Endodermal cell (in vitro differentiated cells): ENCODE results near the gene TPCN2. TPM values are rescaled to one million over a fixed set of nuclear protein-coding genes. Genes with fewer than 3 reads are reported as not detected.
"Not testable (repeated sequence)": the region's sequence is repeated elsewhere in the genome, so short reads cannot be mapped to it uniquely, and the experiment has no call there.

ENCODE experiments used
- DNase-seq: peaks from one replicate; pipeline ENCODE4 v3.0.0-alpha.2; 2017
- H3K27ac ChIP-seq: 2 replicates; pipeline ENCODE4 v1.5.1; 2013; ENCODE audit warnings: mild to moderate bottlenecking, low read depth, low read length, moderate library complexity
- H3K27me3 ChIP-seq: 2 replicates; pipeline ENCODE4 v1.6.1; 2013; ENCODE audit warnings: mild to moderate bottlenecking, low read length, moderate library complexity; ENCODE audit not compliant: insufficient read depth, control insufficient read depth, poor library complexity, severe bottlenecking
- H3K36me3 ChIP-seq: 2 replicates; pipeline ENCODE4 v1.7.0; 2013; ENCODE audit warnings: mild to moderate bottlenecking, low read length, moderate library complexity; ENCODE audit not compliant: control insufficient read depth, insufficient read depth
- H3K4me1 ChIP-seq: one replicate; pipeline ENCODE4 v1.7.0; 2013; ENCODE audit warnings: low read length; ENCODE audit not compliant: control insufficient read depth, insufficient read depth
- H3K4me3 ChIP-seq: 2 replicates; pipeline ENCODE4 v1.5.1; 2013; ENCODE audit warnings: mild to moderate bottlenecking, low read length, moderate library complexity
- H3K9ac ChIP-seq: 2 replicates; pipeline ENCODE4 v1.6.1; 2013; ENCODE audit warnings: mild to moderate bottlenecking, low read length, moderate library complexity; ENCODE audit not compliant: poor library complexity, severe bottlenecking; ENCODE audit errors: extremely low read depth
- H3K9me3 ChIP-seq: 2 replicates; pipeline ENCODE4 v1.6.1; 2013; ENCODE audit warnings: mild to moderate bottlenecking, low read length, moderate library complexity; ENCODE audit not compliant: control insufficient read depth
- H3K27ac Mint-ChIP-seq: 2 replicates; pipeline ENCODE4 v1.8.0; 2020; ENCODE audit warnings: mixed read lengths
- H3K27me3 Mint-ChIP-seq: 2 replicates; pipeline ENCODE4 v1.8.0; 2021; ENCODE audit warnings: mild to moderate bottlenecking, mixed read lengths; ENCODE audit not compliant: insufficient read depth
- H3K36me3 Mint-ChIP-seq: 2 replicates; pipeline ENCODE4 v1.8.0; 2020; ENCODE audit warnings: low read depth, mixed read lengths
- H3K4me1 Mint-ChIP-seq: 2 replicates; pipeline ENCODE4 v1.8.0; 2020; ENCODE audit warnings: mixed read lengths
- H3K4me3 Mint-ChIP-seq: 2 replicates; pipeline ENCODE4 v1.8.0; 2020; ENCODE audit warnings: mild to moderate bottlenecking, moderate library complexity, mixed read lengths
- H3K9me3 Mint-ChIP-seq: 2 replicates; pipeline ENCODE4 v1.8.0; 2020; ENCODE audit warnings: mild to moderate bottlenecking, mixed read lengths
- CTCF ChIP-seq: fragments of 200-600 bp; sonication (generic); conservative IDR thresholded peaks from 2 replicates; pipeline ENCODE4 v1.5.0; 2021; ENCODE audit warnings: antibody characterized with exemption, mild to moderate bottlenecking
- WGBS, 2 experiments: methylation state at CpG; one replicate each; pipeline versions ENCODE4 v1.1.5 to v1.1.7; 2013; ENCODE audit warnings: missing lambda C conversion rate in 2 of 2, mixed read lengths in 1 of 2; ENCODE audit not compliant: insufficient coverage in 1 of 2, insufficient read length in 1 of 2; 5-methylcytosine and 5-hydroxymethylcytosine counted together
- total RNA-seq, 2 donors: library from RNA; stranded (reverse); fragmentation: NEBNext Ultra II Directional in 1 of 2; extraction: Animal tissue kit (Norgen Biotek cat#: 25700) in 1 of 2; gene quantifications; 2 replicates in 1 of 2; 3 replicates in 1 of 2; pipeline ENCODE4 v1.2.1, GENCODE V29; 2021

TPCN2 gene
- total RNA-seq, 2 donors from 2014 or later, result 20.7 to 27.9 TPM

GRCh38 chr11:69148377-69148762 lies 99.6 kb downstream of the TPCN2 start:
- H3K4me1 Mint-ChIP-seq, result peaks cover 17% of the 10 kb centered on the region
- no peak for TF ChIP-seq CTCF
- H3K36me3 Mint-ChIP-seq, result peaks cover 2% of the 10 kb centered on the region
- 95 to 96% methylated on average over 11 to 13 of the region's 13 CpGs for WGBS, 2 experiments
- no peak overlapping the region for H3K27ac ChIP-seq
- no peaks in the 10 kb centered on the region for H3K36me3 ChIP-seq
- H3K9me3 Mint-ChIP-seq, result peaks cover 30% of the 10 kb centered on the region
- peaks cover 3% of the 10 kb centered on the region for H3K27me3 Mint-ChIP-seq
- H3K27ac Mint-ChIP-seq, result no peak overlapping the region
- H3K4me1 ChIP-seq, result no peaks in the 10 kb centered on the region
- H3K9ac ChIP-seq, result no peak overlapping the region
- no peak for DNase-seq
- no peak overlapping the region for H3K4me3 Mint-ChIP-seq
- no peaks in the 10 kb centered on the region for H3K27me3 ChIP-seq
- H3K9me3 ChIP-seq, result peaks cover 29% of the 10 kb centered on the region
- no peak overlapping the region for H3K4me3 ChIP-seq

- Mint-ChIP-seq H3K9me3 (peaks cover 30% of the 10 kb centered on the region), H3K36me3 (peaks cover 2% of the 10 kb centered on the region), H3K4me1 (peaks cover 21% of the 10 kb centered on the region), H3K27me3 (peaks cover 3% of the 10 kb centered on the region), H3K27ac (no peak overlapping the region), H3K4me3 (no peak overlapping the region)
- no peak for TF ChIP-seq CTCF
- peaks cover 29% of the 10 kb centered on the region for H3K9me3 ChIP-seq
- no peaks in the 10 kb centered on the region for H3K27me3 ChIP-seq
- H3K27ac ChIP-seq, result no peak overlapping the region
- H3K4me3 ChIP-seq, result no peak overlapping the region
- WGBS, 2 experiments, result 92 to 100% methylated on average over 3 to 9 of the region's 9 CpGs
- no peaks in the 10 kb centered on the region for H3K36me3 ChIP-seq
- H3K9ac ChIP-seq, result no peak overlapping the region
- H3K4me1 ChIP-seq, result no peaks in the 10 kb centered on the region
- DNase-seq, result no peak
Observed at GRCh38 chr11:69148806-69149205, 100.1 kb downstream of the TPCN2 start.

GRCh38 chr11:69149338-69150045 lies 100.8 kb downstream of the TPCN2 start:
- DNase-seq, H3K4me1 ChIP-seq, H3K27ac Mint-ChIP-seq, H3K27me3 ChIP-seq, H3K4me3 ChIP-seq, H3K9ac ChIP-seq, H3K27me3 Mint-ChIP-seq, H3K36me3 Mint-ChIP-seq, H3K4me3 Mint-ChIP-seq, H3K36me3 ChIP-seq, H3K27ac ChIP-seq: not testable (repeated sequence)
- 92 to 96% methylated on average over 9 to 11 of the region's 11 CpGs for WGBS, 2 experiments
- Mint-ChIP-seq H3K4me1 (peaks cover 21% of the 10 kb centered on the region), H3K9me3 (peaks cover 30% of the 10 kb centered on the region)
- H3K9me3 ChIP-seq, result peaks cover 29% of the 10 kb centered on the region
